ENCODE results near the gene SCRN2. TPM values are rescaled to one million over a fixed set of nuclear protein-coding genes. Genes with fewer than 3 reads are reported as not detected.
A peak's percentile ranks its signal among the peaks of the same experiment; 100 is the strongest.

Gene SCRN2
- total and polyA plus RNA-seq, 2 experiments from 2014 or later, result 40.6 to 45.5 TPM

GRCh38 chr17:47839071-47839470 is 2.0 kb downstream of the SCRN2 start:
- H3K36me3 Mint-ChIP-seq (ENCODE audit: low read depth), result peaks cover 3% of the 10 kb centered on the region; the same call in 1 of the 3 replicates
- H3K9me3 Mint-ChIP-seq, result no peaks in the 10 kb centered on the region
- H3K9me2 ChIP-seq (ENCODE audit: insufficient read depth), result no peaks in the 10 kb centered on the region
- H3K4me3 ChIP-seq, result no peak overlapping the region
- no peaks in the 10 kb centered on the region for H3F3A ChIP-seq (replicated peaks; ENCODE audit: low read depth)
- DNase-seq (ENCODE audit: low spot score), result no peak
- no peak for ATAC-seq
- H4K20me1 ChIP-seq (replicated peaks; ENCODE audit: insufficient read depth), result no peaks in the 10 kb centered on the region
- no peak overlapping the region for H3K27ac ChIP-seq (ENCODE audit: low read depth)
- no peak for TF ChIP-seq ZNF462 (CRISPR knock-in tag; IDR thresholded peaks at IDR 0.05)
- no peak for TF ChIP-seq POLR2AphosphoS5 (IDR thresholded peaks at IDR 0.05; ENCODE audit: low read depth)
- TF ChIP-seq EZH2 (IDR thresholded peaks at IDR 0.05; ENCODE audit: low read depth, unreplicated experiment), result no peak
- TF ChIP-seq ETS1 (IDR thresholded peaks at IDR 0.05), result no peak
- H3K4me1 Mint-ChIP-seq, result peaks cover 29% of the 10 kb centered on the region
- H3K27me3 Mint-ChIP-seq (ENCODE audit: insufficient read depth, low read depth, poor library complexity), result peaks cover 24% of the 10 kb centered on the region
- peaks cover 6% of the 10 kb centered on the region for H3K27me3 ChIP-seq (ENCODE audit: insufficient read depth)
- no peaks in the 10 kb centered on the region; the same call in 1 of the 2 replicates for H3K79me2 ChIP-seq (replicated peaks; ENCODE audit: insufficient read depth)
- H3K4me1 ChIP-seq (ENCODE audit: insufficient read depth), result peaks cover 15% of the 10 kb centered on the region; the same call in 1 of the 2 replicates
- H3K4me2 ChIP-seq, result no peak overlapping the region
- no peak overlapping the region for H2AFZ ChIP-seq
- peak overlapping the region; percentile 24; the same call in 1 of the 3 replicates for H3K4me3 Mint-ChIP-seq
- H3K36me3 ChIP-seq (ENCODE audit: insufficient read depth), result no peaks in the 10 kb centered on the region
- no peak overlapping the region for H3K27ac Mint-ChIP-seq

GRCh38 chr17:47838636-47839035 is 2.4 kb downstream of the SCRN2 start:
- Histone ChIP-seq H3K4me1 (ENCODE audit: insufficient read depth) (peaks cover 11% of the 10 kb centered on the region; the same call in 1 of the 2 replicates), H3K79me2 (replicated peaks; ENCODE audit: insufficient read depth) (no peaks in the 10 kb centered on the region; the same call in 1 of the 2 replicates), H2AFZ (no peak overlapping the region), H3K36me3 (ENCODE audit: insufficient read depth) (no peaks in the 10 kb centered on the region), H3K9me2 (ENCODE audit: insufficient read depth) (no peaks in the 10 kb centered on the region), H3K4me3 (no peak overlapping the region), H3K27me3 (ENCODE audit: insufficient read depth) (peaks cover 4% of the 10 kb centered on the region), H3F3A (replicated peaks; ENCODE audit: low read depth) (no peaks in the 10 kb centered on the region), H3K4me2 (no peak overlapping the region), H3K27ac (ENCODE audit: low read depth) (no peak overlapping the region), H4K20me1 (replicated peaks; ENCODE audit: insufficient read depth) (no peaks in the 10 kb centered on the region)
- peaks cover 28% of the 10 kb centered on the region for H3K27me3 Mint-ChIP-seq (ENCODE audit: insufficient read depth, low read depth, poor library complexity)
- no peak overlapping the region for H3K4me3 Mint-ChIP-seq
- ATAC-seq, result no peak
- no peak for DNase-seq (ENCODE audit: low spot score)
- peaks cover 3% of the 10 kb centered on the region; the same call in 1 of the 3 replicates for H3K36me3 Mint-ChIP-seq (ENCODE audit: low read depth)
- H3K27ac Mint-ChIP-seq, result no peak overlapping the region
- no peaks in the 10 kb centered on the region for H3K9me3 Mint-ChIP-seq
- H3K4me1 Mint-ChIP-seq, result peaks cover 24% of the 10 kb centered on the region
- TF ChIP-seq ZNF114 (CRISPR knock-in tag; IDR thresholded peaks at IDR 0.05) (no peak), REST (IDR thresholded peaks at IDR 0.05; ENCODE audit: unreplicated experiment) (no peak), STAT1 (IDR thresholded peaks at IDR 0.05; ENCODE audit: unreplicated experiment) (no peak), ZNF331 (CRISPR knock-in tag; IDR thresholded peaks at IDR 0.05; ENCODE audit: low read depth) (no peak), EZH2 (IDR thresholded peaks at IDR 0.05; ENCODE audit: low read depth, unreplicated experiment) (no peak)
